ENCODE results near the gene L1CAM.

Gene L1CAM

DNA sequence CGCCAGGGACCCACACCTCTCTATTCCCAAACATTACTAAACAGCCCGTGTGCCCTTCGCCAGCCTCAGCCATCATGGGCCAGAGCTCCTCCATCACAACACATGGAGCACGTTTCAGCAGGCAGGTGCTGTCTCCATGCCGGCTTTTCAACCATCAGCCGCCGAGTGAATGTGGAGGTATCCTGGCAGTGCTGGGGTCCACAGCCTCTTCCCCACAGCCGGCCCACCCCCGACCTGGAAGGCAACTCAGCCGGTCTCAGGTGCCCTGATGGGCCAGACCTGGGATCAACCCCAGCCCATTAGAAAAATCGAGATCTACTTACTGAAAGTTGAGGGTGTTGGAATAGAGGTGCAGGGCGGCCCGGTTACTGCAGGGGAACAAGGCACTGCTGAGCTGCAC, 45.8 kb upstream of the L1CAM start:
- no peak overlapping the region for H3K4me3 ChIP-seq (ENCODE audit: low read depth, low read length)
- DNase-seq (ENCODE audit: low read depth) = no peak
- TF ChIP-seq CTCF (IDR thresholded peaks at IDR 0.05; ENCODE audit: low read depth, low read length, missing control alignments) = no peak

DNA sequence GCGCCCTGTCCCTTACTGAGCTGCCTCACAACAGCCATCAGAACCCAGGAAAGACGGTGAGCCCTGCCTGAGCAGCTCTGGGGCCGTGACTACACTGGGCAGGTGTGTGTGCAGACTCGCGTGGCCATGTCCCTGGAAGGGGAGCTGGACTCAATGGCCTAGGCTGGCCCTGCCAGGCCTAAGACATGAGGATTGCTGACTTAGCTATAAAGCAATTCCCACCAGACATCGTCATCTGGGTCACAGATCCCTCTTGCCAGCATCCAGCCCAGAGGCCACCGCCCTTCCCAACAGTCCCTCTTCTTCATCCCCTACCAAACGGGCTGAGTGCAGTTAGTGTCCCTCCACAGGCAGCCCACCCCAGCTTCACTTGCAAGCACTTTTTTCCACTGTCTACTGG, 45.2 kb upstream of the L1CAM start:
- H3K4me3 ChIP-seq (ENCODE audit: low read depth, low read length) = no peak overlapping the region
- no peak for DNase-seq (ENCODE audit: low read depth)
- no peak for TF ChIP-seq CTCF (IDR thresholded peaks at IDR 0.05; ENCODE audit: low read depth, low read length, missing control alignments)

GRCh38 chrX:153930011-153930910, 44.3 kb upstream of the L1CAM start:
- no peak for DNase-seq (ENCODE audit: low read depth)
- TF ChIP-seq CTCF (IDR thresholded peaks at IDR 0.05; ENCODE audit: low read depth, low read length, missing control alignments) = no peak

GRCh38 chrX:153929576-153929975, 43.6 kb upstream of the L1CAM start:
- DNase-seq (ENCODE audit: low read depth) = no peak
- H3K4me3 ChIP-seq (ENCODE audit: low read depth, low read length) = no peak overlapping the region
- no peak for TF ChIP-seq CTCF (IDR thresholded peaks at IDR 0.05; ENCODE audit: low read depth, low read length, missing control alignments)

More at GRCh38 chrX:153930011-153930910, 44.3 kb upstream of the L1CAM start:
- H3K4me3 ChIP-seq (ENCODE audit: low read depth, low read length) = no peak overlapping the region

DNA sequence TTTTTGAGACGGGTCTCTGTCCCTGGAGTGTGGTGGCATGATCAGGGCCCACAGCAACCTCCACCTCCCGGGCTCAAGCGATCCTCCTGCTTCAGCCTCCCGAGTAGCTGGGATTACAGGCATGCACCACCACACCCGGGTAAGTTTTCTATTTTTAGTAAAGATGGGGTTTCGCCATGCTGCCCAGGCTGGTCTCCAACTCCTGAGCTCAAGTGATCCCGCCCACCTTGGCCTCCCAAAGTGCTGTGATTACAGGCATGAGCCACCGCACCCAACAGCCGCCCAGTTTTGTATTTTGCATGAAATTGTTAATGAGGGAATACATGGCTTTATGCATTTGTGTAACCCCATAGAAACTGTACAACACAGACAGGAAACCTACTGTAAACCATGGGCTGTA, 42.9 kb upstream of the L1CAM start:
- H3K4me3 ChIP-seq (ENCODE audit: low read depth, low read length) = peak overlapping the region; percentile 42
- TF ChIP-seq CTCF (IDR thresholded peaks at IDR 0.05; ENCODE audit: low read depth, low read length, missing control alignments) = no peak
- DNase-seq (ENCODE audit: low read depth) = no peak

DNA sequence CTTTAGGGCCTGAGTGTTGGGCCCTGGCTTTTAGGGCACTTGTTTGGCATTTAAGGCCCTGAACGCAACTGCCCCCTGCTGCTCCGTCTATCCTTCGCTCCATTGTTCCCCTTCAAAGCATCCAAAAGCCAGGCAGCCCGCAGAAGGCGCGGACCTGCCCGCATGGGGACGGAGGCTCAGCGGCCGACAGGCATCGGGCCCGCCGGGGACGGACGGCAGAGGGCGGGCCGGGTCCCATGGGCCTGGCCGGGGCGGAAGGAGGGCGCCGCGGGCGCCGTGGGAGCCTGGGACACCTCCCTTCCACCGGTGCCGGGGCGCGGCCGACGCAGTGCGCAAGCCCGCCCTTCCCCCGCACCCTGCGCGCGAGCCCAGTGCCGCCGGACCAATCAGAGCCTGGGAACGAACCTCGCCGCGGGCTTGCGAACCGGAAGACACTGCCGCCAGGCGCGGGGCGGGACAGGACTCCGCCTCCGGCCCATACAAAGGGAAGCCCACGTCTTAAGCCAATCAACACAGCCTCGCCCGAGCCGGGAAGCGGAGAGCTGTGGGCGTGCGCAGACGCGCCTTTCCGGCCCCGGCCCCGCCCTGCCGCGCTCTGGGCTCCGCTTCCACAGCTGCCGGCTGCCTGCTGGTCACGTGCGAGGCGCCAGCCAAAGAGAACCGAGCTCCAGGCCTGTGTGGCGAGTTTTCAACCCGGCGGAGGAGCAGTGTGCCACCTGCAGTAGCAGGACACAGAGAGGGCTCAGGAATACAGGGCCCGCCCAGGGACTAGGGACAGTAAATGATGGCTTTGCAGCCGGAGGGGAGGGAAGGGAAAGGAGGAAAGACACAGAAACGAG, 42.2 kb upstream of the L1CAM start:
- H3K4me3 ChIP-seq (ENCODE audit: low read depth, low read length) = peak overlapping the region; percentile 85
- no peak for TF ChIP-seq CTCF (IDR thresholded peaks at IDR 0.05; ENCODE audit: low read depth, low read length, missing control alignments)
- DNase-seq (ENCODE audit: low read depth) = peak; percentile 92

Measured in GM12864 (cell line).